Fibroblast of the aortic adventitia (primary cell): ENCODE data around the gene ZBP1. TPM values are rescaled to one million over a fixed set of nuclear protein-coding genes. Genes with fewer than 3 reads are reported as not detected.

ENCODE experiments used
- DNase-seq: peaks from one replicate; pipeline ENCODE4 v3.0.0-alpha.2; 2010; ENCODE audit warnings: low read depth
- H3K4me3 ChIP-seq: 2 replicates; pipeline ENCODE4 v1.5.1; 2011; ENCODE audit warnings: low read depth, mild to moderate bottlenecking, control low read depth, low read length, moderate library complexity
- CTCF ChIP-seq: IDR thresholded peaks from 2 replicates; pipeline ENCODE4 v1.5.1; 2011; ENCODE audit warnings: mild to moderate bottlenecking, low read length, control low read depth, inconsistent platforms; ENCODE audit not compliant: insufficient read depth
- total RNA-seq: library from RNA; depleted of rRNA; stranded (reverse); fragments of >200 nt; gene quantifications from 2 replicates; pipeline ENCODE4 v1.2.3, GENCODE V29; 2012; ENCODE audit warnings: low replicate concordance

Gene ZBP1
- total RNA-seq: not detected in 2 replicates

DNA sequence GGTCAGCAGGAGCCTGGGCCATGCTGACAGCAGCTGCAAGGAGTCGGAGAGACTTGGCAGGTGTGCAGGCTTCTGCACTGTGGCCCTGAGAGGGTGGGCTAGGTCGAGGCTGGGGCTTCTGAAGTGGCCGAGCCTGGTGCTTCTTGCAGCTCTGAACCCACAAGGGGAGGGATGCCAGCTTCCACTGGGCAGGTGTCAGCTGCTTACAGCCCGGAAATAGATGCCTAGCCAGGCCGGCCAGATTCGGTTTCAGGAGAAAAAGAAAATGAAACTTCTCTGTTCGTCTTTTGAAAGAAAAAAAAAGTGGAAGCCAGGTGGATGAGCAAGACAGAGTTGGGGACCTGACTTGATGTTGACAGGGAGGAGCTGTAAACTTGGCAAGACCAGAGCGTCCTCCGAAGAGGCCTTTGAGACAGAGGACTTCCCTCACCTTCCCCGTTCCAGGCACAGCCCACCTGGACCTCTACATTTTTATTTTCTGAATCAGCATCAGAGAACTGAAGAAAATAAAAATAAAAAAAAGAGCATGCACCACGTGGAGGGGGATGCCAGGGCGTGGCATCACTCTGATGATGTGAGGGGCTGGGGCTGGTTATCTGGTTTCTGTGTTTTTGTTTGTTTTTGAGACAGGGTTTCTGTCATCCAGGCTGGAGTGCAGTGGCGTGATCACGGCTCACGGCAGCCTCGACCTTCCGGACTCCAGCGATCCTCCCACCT is at the start of gene ZBP1:
Gene ZBP1, minus strand, starts transcription at position 153 of the 717 bp plus-strand sequence. Its CDS starts 131 bp downstream, at position 22.
- TF ChIP-seq CTCF: no peak
- no peak for DNase-seq
- H3K4me3 ChIP-seq: no peak within 1 kb of the TSS

DNA sequence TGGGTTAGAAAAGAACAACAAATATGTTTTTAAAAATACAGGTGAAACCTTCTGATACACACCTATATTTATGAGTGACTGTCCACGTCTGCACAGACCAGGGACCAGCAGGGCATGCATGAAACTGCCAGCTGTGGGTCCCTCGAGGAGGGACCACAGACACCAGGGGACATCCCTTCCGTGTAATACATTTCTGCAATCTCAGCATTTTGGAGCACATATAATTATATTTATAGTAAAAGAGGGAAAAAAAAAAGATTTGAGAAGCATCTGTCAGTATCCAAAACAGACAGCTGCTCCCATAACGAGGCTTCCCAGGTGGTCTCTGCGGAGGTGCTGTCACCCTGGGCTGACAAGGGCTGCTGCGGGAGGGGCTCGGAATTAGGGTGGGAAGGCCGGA is 49.4 kb upstream of the ZBP1 start:
- no peak for DNase-seq
- no peak for TF ChIP-seq CTCF
- H3K4me3 ChIP-seq: no peak overlapping the region

DNA sequence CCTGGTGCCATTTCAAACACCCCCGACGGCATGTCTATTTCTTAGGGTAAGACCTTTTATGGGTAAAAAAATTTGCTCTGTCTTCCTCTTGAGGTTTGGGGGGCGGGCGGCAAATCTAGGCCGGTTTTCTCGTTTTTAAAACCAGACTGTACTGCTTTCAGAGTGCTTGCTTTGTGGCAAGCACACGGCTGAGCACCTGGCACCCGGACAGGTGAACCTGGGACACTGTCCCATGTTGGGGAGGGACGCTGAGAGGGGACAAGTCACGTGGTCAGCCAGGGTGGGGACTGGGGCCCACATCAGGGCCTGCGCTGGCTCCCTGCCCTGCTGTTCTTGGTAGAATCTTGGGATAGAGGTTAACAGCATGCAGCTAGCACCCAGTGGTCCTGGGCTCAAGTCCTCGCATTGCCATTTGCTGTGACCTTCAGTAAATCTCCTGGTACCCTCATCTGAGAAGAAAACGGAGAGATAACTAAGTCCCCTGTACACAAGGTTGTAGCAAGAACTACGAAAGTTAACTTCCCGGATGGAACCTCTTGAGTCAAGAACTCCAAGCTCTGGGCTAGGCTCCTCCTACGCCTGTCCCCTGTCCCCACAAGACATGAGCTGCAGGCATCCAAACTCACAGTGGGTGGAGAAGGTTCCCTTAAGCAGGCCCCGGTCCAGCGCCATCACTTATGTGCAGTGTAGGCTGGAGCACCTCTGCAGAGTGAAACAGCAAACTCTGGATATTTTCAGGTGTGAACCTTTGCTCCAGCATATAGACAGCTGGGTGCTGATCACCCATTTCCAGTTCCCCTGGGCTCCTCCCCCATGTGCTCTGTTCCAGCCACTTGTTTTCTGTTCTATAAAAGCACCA is 47.9 kb upstream of the ZBP1 start:
- no peak overlapping the region for H3K4me3 ChIP-seq
- DNase-seq: no peak
- TF ChIP-seq CTCF: no peak

DNA sequence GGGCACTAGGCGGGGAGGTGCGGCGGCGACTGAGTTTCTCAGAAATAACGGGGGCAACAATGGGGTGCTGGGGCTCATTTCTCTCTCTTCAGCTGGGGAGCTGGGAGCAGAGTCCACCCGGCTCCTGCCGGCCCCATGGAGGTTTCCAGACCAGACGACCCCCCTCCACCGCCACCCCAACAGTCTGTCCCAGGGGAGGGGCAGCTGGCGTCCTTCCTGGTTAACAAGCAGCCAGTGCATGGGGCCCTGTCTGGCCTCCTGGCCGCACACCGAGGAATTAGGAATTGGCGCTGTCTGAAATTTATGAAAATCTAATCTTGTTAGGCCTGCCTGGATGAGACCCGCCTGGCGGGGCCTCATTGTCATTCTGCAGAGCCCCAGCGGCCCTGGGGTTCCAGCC is 47.2 kb upstream of the ZBP1 start:
- no peak for DNase-seq
- no peak for TF ChIP-seq CTCF

GRCh38 chr20:57666834-57667157 is 46.6 kb upstream of the ZBP1 start:
- no peak for DNase-seq
- no peak overlapping the region for H3K4me3 ChIP-seq
- TF ChIP-seq CTCF: no peak

More for the DNA sequence above, 47.2 kb upstream of the ZBP1 start:
- H3K4me3 ChIP-seq: no peak overlapping the region

DNA sequence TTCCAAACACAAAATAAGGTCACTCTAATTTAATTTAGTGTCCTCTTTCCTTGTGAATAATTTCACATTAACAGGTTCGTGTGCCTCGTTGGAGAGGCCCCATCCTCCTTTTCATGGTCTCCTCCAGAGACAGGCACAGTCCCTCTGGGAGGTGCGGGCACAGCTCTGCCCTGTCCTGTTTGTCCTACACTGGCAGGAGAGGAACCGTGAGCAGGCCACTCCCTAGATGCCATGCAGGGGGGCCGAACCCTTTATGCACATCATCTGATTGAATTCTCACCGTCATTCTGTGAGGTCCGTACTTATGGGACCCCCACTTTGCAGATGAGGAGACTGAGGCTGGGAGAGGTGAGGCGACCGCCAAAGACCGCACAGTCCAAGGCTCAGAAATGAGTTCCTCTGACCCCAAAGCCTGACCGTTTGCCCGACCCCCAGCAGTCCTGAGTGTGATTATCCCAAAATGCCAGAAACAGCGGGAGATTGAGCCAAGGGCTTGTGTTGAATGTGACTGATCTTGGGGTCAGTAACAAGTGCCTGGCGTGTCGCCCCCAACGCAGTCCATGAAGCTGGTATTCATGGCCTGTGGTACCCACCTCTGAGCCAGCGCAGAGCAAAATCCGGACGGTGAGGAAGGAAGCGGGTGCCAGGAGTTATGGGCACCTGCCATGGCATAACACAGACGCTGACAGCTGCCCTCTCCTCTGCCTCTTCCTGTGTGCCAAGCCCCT is 46.0 kb upstream of the ZBP1 start:
- DNase-seq: no peak
- H3K4me3 ChIP-seq: no peak overlapping the region
- TF ChIP-seq CTCF: no peak
